CD4-positive, alpha-beta T cell (primary cell): Measurements from ENCODE around the gene CDKN2B-AS1. TPM values are rescaled to one million over a fixed set of nuclear protein-coding genes. Genes with fewer than 3 reads are reported as not detected.

Experiments
- ATAC-seq: fragments of 200-7000 bp; cut with Tn5 transposase; one replicate; pipeline ENCODE4 v1.10.0; 2022; ENCODE audit warnings: mild to moderate bottlenecking; ENCODE audit not compliant: poor library complexity
- CTCF ChIA-PET: fragments of 350-600 bp; sonication (Branson Sonifier 250); formaldehyde crosslinking; loops from one replicate; lab custom pipeline; 2021; ENCODE audit warnings: antibody characterized with exemption, inconsistent platforms; lab: Charles Lee
- POLR2A ChIA-PET: fragments of 350-600 bp; sonication (Branson Sonifier 250); formaldehyde crosslinking; loops from one replicate; lab custom pipeline; 2021; ENCODE audit warnings: antibody characterized with exemption, inconsistent platforms; lab: Charles Lee
- DNase-seq, 14 experiments: peaks; one replicate each; pipeline ENCODE4 v3.0.0-alpha.2; 2013 to 2020; ENCODE audit warnings: mixed read lengths in 2 of 14
- H3K27ac ChIP-seq, 2 donors: one replicate each; pipeline versions ENCODE4 v1.5.1 to v1.7.0; 2013; ENCODE audit warnings: low read length in 2 of 2, low read depth in 1 of 2, mild to moderate bottlenecking in 1 of 2
- H3K27me3 ChIP-seq, 2 experiments: 1 replicate in 1 of 2; 2 replicates in 1 of 2; pipeline versions ENCODE4 v1.6.1 to v1.7.0; 2013; ENCODE audit warnings: low read length in 2 of 2, control low read depth in 1 of 2, mild to moderate bottlenecking in 1 of 2, moderate library complexity in 1 of 2; ENCODE audit not compliant: insufficient read depth in 2 of 2, control insufficient read depth in 1 of 2
- H3K36me3 ChIP-seq: one replicate; pipeline ENCODE4 v1.6.1; 2013; ENCODE audit warnings: low read length, control low read depth; ENCODE audit not compliant: insufficient read depth
- H3K4me1 ChIP-seq: one replicate; pipeline ENCODE4 v1.6.1; 2013; ENCODE audit warnings: low read length, control low read depth; ENCODE audit not compliant: insufficient read depth
- H3K4me3 ChIP-seq: one replicate; pipeline ENCODE4 v1.5.1; 2013; ENCODE audit warnings: mild to moderate bottlenecking, low read length, moderate library complexity
- H3K9me3 ChIP-seq, 2 experiments: 1 replicate in 1 of 2; 2 replicates in 1 of 2; pipeline versions ENCODE4 v1.6.1 to v1.7.0; 2013; ENCODE audit warnings: low read length in 2 of 2, mild to moderate bottlenecking in 2 of 2, control low read depth in 1 of 2, moderate library complexity in 1 of 2; ENCODE audit not compliant: control insufficient read depth in 1 of 2, insufficient read depth in 1 of 2
- H3K27ac Mint-ChIP-seq: one replicate; pipeline ENCODE4 v1.8.0; 2020; ENCODE audit warnings: mixed read lengths
- H3K27me3 Mint-ChIP-seq: one replicate; pipeline ENCODE4 v1.8.0; 2021; ENCODE audit warnings: mixed read lengths
- H3K36me3 Mint-ChIP-seq: one replicate; pipeline ENCODE4 v1.8.0; 2021; ENCODE audit warnings: low read depth, mixed read lengths
- H3K4me1 Mint-ChIP-seq: one replicate; pipeline ENCODE4 v1.8.0; 2021; ENCODE audit warnings: low read depth, mixed read lengths
- H3K4me3 Mint-ChIP-seq: one replicate; pipeline ENCODE4 v1.8.0; 2020; ENCODE audit warnings: mild to moderate bottlenecking, mixed read lengths
- H3K9me3 Mint-ChIP-seq: one replicate; pipeline ENCODE4 v1.8.0; 2020; ENCODE audit warnings: mixed read lengths
- CTCF ChIP-seq: fragments of 200-600 bp; IDR thresholded peaks from one replicate; pipeline ENCODE4 v1.8.0; 2022; ENCODE audit warnings: antibody characterized with exemption, mild to moderate bottlenecking
- intact Hi-C, 2 experiments: fragments of 100-400 bp; cut with DNase I in 1 of 2; cut with micrococcal nuclease in 1 of 2; formaldehyde crosslinking; loops; one replicate each; pipeline versions ENCODE4 v1.15.1 to v1.9.0; 2023 to 2025; cut with DNase I, micrococcal nuclease
- total RNA-seq, 174 experiments: library from RNA in 2 of 174; stranded (reverse) in 2 of 174; gene quantifications; one replicate each; pipeline ENCODE4 v1.2.3 and lab custom pipeline; 2021 to 2026

Gene CDKN2B-AS1
- total RNA-seq, 2 experiments from 2014 or later = 0.25 to 0.30 TPM

GRCh38 chr9:21984101-21984500, 10.5 kb upstream of the CDKN2B-AS1 start:
- H3K4me3 ChIP-seq = no peak overlapping the region
- H3K4me1 ChIP-seq = no peaks in the 10 kb centered on the region
- no peak overlapping the region for H3K4me3 Mint-ChIP-seq
- H3K36me3 Mint-ChIP-seq = no peaks in the 10 kb centered on the region
- no peak for ATAC-seq
- no peak overlapping the region for H3K27ac ChIP-seq
- POLR2A ChIA-PET = no interaction called here
- H3K27me3 ChIP-seq = peaks cover 23 to 74% of the 10 kb centered on the region in 2 experiments
- intact Hi-C loops = no loop called here
- peaks cover 96% of the 10 kb centered on the region for H3K27me3 Mint-ChIP-seq
- CTCF ChIA-PET = interaction anchor here (1.5 kb wide), 1 partner anchor 24 kb away, joined by 3 read pairs; no protein-coding TSS in a partner anchor
- H3K9me3 ChIP-seq = no peaks in the 10 kb centered on the region
- TF ChIP-seq CTCF = no peak
- H3K27ac Mint-ChIP-seq = no peak overlapping the region
- DNase-seq = no peak
- H3K36me3 ChIP-seq = no peaks in the 10 kb centered on the region
- H3K9me3 Mint-ChIP-seq = peaks cover 3% of the 10 kb centered on the region
- H3K4me1 Mint-ChIP-seq = no peaks in the 10 kb centered on the region

DNA sequence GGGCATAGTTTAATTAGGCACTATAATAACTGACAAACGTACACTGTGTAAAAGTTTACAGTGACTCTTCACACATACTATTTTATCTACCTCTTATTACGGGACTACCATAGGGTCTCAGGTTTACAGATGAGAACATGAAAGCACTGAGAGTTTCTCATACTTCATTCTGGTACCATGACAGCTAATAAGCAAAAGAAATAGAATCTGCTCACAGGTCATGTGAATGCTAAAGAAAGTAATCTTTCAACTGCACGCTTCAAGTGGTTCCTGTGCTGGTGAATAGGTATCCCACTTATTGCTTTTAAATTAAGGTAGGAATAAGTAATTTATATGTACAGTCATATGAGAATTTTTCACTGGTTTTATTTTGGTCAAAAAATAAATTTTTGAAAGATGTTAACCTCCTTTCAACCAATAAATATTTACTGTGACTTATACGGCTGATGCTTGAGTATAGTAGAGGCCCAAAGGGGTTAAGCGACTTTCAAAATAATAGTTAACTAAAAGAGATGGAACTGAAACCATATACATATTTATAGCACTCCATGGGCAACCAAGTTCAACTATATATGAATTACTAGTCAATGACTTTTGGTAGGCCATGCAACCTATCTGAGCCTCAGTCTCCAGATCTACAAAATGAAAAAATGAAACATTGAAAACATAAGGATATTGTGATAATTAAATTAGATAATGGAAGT, 8.5 kb upstream of the CDKN2B-AS1 start:
- H3K36me3 ChIP-seq = no peaks in the 10 kb centered on the region
- no peak overlapping the region for H3K4me3 Mint-ChIP-seq
- DNase-seq (no peak), ATAC-seq (no peak)
- no peak overlapping the region for H3K27ac ChIP-seq
- no peaks in the 10 kb centered on the region for H3K9me3 Mint-ChIP-seq
- intact Hi-C loops = no loop called here
- peaks cover 26 to 82% of the 10 kb centered on the region in 2 experiments for H3K27me3 ChIP-seq
- no peak for TF ChIP-seq CTCF
- no peaks in the 10 kb centered on the region for H3K4me1 ChIP-seq
- no peak overlapping the region for H3K27ac Mint-ChIP-seq
- no peaks in the 10 kb centered on the region for H3K4me1 Mint-ChIP-seq
- ChIA-PET POLR2A (interaction anchor here (0.7 kb wide), 1 partner anchor 25 kb away, joined by 3 read pairs; no protein-coding TSS in a partner anchor), CTCF (interaction anchor here (0.9 to 1.8 kb wide), 3 partner anchors 9 to 22 kb away, joined by 3 to 14 read pairs (median 4); partner anchors contain the start of gene CDKN2B)
- H3K27me3 Mint-ChIP-seq = peaks cover 98% of the 10 kb centered on the region
- peaks cover 0 to 8% of the 10 kb centered on the region in 2 experiments for H3K9me3 ChIP-seq
- no peaks in the 10 kb centered on the region for H3K36me3 Mint-ChIP-seq
- H3K4me3 ChIP-seq = no peak overlapping the region

- intact Hi-C loops = no loop called here
- H3K27ac ChIP-seq = no peak overlapping the region
- H3K4me3 ChIP-seq = no peak overlapping the region
- H3K9me3 ChIP-seq = peaks cover 0 to 8% of the 10 kb centered on the region in 2 experiments
- ATAC-seq (no peak), DNase-seq (no peak)
- peaks cover 85% of the 10 kb centered on the region for H3K27me3 Mint-ChIP-seq
- TF ChIP-seq CTCF = no peak
- H3K36me3 Mint-ChIP-seq = no peaks in the 10 kb centered on the region
- peaks cover under 1% of the 10 kb centered on the region for H3K4me1 Mint-ChIP-seq
- H3K27me3 ChIP-seq = peaks cover 24 to 74% of the 10 kb centered on the region in 2 experiments
- no peaks in the 10 kb centered on the region for H3K36me3 ChIP-seq
- H3K4me3 Mint-ChIP-seq = no peak overlapping the region
- ChIA-PET POLR2A (no interaction called here), CTCF (interaction anchor here (0.6 kb wide), 1 partner anchor 18 kb away, joined by 3 read pairs; no protein-coding TSS in a partner anchor)
- H3K9me3 Mint-ChIP-seq = no peaks in the 10 kb centered on the region
- H3K4me1 ChIP-seq = peaks cover 1% of the 10 kb centered on the region
- no peak overlapping the region for H3K27ac Mint-ChIP-seq
These were observed 6.3 kb upstream of the CDKN2B-AS1 start for GRCh38 chr9:21988056-21988990.
